Activated T-cell treated with anti-CD3 and anti-CD28 coated beads, Interleukin-2, amount 50 U/mL, for 48 hours (primary cell): Measurements from ENCODE around the gene TRABD2B.

Experiments used
- DNase-seq, 2 experiments: peaks; one replicate each; pipeline ENCODE4 v3.0.0-alpha.2; 2020

Gene TRABD2B

DNA sequence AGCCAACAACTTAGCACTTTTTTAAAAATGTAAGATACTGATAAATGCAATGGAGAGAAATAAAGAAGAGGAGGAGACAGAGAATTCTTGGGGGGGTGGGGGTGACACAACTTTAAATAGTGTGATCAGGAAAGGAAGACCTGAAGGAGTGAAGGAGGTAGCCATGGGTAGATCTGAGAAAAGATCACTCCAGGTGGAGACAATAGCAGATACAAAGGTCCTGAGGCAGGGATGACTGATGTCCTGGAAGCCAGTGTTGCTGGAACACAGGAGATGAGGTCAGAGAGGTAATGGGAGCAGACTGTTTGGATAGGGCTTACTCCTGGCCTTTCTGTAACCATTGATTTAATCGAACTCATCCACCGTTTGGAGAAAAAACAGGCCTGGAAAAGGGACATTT, 24.6 kb upstream of the TRABD2B start:
- no peak for DNase-seq

DNA sequence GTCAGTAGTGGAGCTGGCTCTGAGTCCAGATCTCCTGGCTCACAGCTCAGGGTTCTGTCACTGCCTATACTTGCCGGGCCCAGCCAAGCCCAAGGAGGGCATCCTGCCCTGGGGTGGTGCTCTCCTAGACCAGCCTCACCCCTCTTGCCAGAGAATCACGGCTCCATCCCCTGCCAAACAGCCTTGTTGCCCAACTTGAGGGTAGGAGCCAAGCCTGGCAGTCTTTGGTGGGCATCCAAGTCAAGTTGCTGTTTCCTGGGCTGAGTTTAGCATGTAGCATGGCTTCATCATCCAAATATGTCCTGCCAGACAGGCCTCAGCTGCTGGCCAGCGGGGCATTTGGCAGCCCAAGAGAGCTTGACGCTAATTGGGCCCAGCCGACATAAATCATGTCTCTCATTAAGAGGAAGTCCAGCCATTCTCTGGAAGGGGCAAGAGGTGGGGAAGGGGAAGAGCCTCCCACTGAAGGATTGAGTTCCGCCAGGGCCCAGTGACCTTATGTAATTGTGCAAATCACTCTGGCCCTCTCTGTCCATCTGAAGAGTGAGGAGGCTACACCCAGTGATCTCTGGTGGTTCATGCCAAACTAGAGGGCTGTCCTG, 22.6 kb upstream of the TRABD2B start:
- no peak for DNase-seq

DNA sequence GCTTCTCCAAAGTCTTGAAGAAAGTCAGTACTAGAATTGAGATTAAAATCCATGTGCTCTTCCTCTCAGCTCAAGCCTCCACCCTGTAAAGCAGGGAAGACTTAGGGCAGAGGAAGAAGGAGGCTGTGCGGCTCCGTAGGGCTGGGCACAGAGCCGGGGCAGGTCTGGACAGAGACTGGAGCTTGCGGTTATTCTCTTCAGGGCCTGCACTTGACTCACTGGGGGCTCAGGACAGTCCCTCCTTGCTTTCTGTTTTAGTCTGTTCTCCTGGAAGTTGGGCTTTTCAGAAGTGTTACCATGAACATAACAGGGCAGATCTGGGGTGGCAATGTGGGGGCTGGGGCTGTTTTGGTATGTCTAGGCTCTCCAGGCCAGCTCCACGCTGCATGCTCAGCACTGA, 21.6 kb upstream of the TRABD2B start:
- no peak for DNase-seq

- no peak for DNase-seq
These were observed 20.5 kb upstream of the TRABD2B start for GRCh38 chr1:48017716-48018115.

GRCh38 chr1:48016515-48016914, 19.3 kb upstream of the TRABD2B start:
- no peak for DNase-seq

DNA sequence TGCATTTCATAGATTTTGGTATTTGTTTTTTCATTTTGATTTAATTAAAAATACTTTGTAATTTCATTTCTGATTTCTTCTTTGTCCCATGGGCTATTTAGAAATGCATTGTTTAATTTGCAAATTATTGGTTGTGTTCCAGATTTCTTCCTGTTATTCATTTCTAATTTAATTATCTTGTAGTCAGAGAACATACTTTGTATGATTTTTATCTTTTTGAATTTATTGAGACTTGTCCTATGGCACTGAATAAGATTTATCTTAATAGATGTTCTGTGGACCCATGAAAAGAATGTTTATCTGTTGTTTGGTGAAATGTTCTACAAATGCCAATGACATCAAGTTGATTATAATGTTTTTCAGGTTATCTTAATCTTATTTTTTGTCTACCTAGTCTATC, 16.1 kb upstream of the TRABD2B start:
- DNase-seq, result no peak

DNA sequence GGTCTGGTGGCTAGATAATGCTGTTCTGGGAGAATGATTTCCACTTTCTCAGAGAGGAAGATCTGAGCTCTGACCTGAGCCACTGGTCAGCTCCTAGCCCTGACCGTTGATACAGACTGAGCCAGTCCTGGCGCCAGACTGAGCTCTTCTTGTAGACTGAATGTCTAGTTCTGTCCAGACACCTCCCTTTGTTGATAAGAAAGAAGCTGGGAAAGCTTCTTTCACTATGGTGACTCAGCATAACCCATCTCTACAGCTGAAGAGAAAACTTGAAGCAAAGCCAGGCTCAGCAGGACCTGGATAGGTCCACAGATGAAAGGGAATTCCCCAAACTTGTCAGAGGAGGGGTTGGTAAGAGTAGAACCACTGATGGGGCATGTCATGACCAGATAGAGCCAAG, 9.9 kb upstream of the TRABD2B start:
- DNase-seq, result no peak

DNA sequence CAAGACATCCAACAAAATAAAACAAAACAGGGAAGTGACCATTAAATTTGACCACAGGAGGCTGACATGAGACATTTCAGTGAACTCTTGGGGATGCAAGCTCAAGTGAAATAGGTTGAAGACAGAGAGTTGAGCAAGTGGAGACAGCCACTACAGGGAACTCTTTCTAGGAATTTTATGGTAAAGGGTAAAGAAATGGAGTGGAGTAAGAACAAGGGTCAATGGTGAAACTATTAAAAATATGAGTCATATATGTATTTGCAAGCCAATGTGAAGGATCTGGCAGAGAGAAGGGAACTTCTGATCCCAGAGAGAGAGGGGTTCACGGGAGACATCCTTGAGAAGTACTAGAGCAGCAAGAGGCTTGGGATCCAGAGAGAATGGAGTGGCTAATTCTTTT, 9.1 kb upstream of the TRABD2B start:
- DNase-seq, result no peak

DNA sequence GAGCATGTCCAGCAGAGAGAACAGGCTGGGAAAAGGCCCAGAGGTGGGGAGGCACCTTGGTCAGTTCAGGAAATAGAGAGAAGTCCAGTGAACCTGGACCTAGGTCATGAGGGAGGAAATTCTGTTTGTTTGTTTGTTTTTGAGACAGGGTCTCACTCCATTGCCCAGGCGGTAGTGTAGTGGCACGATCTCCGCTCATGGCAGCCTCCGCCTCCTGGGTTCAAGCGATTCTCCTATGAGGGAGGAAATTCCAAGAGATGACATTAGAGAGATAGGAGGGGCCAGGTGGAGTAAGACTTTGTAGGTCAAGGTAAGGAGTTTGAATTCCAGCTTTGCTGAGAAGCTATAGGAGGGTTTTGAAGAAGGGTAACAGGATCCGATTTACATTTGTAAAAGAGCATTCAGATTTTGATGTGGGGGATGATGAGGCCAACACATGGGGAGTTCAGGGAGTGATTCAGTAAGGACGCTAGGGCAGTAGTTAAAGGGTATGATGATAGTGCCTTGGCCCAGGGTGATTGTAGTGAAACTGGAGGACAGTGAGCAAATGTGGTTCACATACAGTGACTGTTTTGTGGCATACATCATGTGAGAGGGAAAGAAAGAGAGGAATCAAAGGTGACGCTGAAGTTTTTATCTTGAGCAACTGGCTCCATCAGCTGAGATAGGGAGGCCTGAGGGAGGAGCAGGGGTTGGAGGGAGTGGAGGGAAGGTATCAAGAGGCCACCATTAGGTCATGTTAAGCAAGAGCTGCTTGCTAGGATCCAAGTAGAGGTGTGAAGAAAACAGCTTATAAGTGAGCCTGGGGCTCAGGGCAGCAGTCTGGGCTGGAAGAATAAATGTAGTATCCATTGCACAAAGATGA, 8.3 kb upstream of the TRABD2B start:
- DNase-seq, result no peak

GRCh38 chr1:48003741-48004531, 6.8 kb upstream of the TRABD2B start:
- no peak for DNase-seq

- no peak for DNase-seq
These were observed 5.0 kb upstream of the TRABD2B start for GRCh38 chr1:48002142-48002541.

DNA sequence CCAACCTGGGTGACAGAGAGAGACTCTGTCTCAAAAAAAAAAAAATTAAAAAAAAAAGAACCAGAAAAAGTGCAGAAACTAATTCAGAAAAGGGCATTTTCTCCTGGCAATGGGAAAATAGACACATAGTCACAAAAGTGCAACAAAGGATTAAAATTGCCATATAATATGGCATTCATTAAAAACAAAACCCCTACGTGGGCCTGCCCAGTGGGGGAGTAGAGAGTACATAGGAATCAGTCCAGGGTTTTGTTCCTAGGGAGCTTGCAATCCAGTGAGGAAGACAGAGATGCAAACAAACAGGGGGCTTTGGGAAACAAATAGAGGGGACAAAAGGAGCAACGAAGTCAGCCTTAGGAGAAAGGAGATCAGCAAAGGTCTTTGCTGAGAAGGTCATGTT, 4.5 kb upstream of the TRABD2B start:
- no peak for DNase-seq

DNA sequence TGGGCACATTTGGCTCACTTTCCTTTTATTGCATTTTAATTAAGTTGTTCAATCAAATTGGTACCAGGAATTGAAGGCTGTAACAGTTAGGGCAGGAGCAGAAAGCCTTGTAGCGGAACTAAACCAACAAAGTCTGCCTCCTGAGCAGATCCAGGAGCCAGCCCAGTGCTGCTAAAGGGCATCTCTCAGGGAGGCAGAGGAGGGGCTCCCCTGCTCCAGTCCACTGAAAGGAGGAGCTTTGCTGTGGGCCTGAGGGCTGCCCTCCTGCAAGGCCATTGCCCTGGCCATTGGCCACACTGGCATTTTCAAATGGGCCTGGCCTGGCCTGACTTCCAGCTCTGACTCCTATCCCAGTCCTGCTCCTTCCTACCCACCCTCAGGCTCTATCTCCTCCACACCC, 3.7 kb upstream of the TRABD2B start:
- no peak for DNase-seq

GRCh38 chr1:47999097-47999496, 1.9 kb upstream of the TRABD2B start:
- no peak for DNase-seq

DNA sequence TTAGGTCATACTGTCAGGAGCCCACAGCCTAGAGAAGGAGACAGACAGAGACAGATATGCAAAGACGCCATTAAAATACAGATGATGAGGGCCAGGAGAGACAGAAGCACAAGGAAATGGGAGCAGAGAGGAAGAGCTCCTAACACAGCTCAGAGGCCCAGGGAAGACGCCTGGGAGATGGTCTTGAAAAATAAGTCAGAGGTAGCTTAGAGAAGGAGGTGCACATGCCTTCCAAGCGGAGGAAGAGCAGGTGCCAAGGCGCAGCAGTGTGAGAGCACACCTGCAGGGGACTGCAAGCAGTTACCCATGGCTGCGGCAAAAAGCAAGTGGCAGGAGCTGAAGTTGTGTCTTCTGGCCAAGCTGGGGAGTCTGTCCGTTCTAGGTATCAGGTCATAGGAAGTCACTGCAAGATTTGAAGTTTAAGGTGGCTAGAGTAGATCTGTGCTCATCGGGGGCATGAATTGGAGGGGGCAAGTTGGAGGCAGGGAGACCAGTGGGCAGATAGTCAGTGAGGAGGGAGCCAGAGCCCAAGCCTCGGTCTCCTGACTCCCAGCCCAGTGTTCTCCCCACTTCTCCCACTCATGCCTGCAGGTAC, 1.3 kb upstream of the TRABD2B start:
- no peak for DNase-seq

GRCh38 chr1:47996406-47997226, 569 bp downstream of the TRABD2B start:
- no peak for DNase-seq

GRCh38 chr1:47996060-47996405, 1.2 kb downstream of the TRABD2B start:
- DNase-seq, result no peak

- no peak for DNase-seq
These were observed 1.7 kb downstream of the TRABD2B start for GRCh38 chr1:47995306-47996050.

DNA sequence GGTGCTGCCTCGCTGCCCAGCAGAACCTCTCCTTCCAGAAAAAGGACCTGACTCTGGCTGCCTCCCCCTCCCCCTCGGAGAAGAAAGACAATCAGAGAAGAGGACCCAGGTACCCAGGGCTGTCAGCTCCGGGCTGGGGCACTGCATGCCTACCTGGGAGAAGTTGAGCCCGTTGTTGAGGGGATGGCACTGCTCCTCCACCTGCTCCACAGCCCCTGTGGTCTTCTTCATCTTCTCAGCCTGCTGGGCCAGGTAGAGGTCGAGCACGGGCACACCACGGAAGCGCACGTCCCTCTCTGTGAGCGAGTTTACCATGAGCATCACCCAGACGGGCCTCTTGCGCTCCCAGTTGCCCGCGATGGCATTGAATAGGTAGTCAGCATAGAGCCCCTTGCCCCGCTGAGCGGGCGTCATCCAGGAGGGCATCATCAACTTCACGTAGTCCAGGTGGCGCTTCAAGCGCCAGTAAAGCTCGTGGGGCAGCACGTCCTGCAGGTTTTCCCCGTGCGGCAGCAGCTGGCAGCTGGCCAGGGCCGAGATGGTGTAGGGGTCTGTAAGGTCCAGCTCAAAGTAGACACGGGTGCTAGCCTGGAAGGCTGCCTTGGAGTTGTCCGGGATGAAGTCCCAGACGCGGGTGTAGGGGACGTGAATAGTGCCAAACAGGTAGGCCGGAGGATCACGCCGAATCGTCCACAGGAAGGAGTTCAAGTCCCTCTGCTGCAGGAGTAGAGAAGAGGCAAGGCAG, 3.1 kb downstream of the TRABD2B start:
- no peak for DNase-seq

GRCh38 chr1:47993416-47993740, 3.8 kb downstream of the TRABD2B start:
- no peak for DNase-seq

DNA sequence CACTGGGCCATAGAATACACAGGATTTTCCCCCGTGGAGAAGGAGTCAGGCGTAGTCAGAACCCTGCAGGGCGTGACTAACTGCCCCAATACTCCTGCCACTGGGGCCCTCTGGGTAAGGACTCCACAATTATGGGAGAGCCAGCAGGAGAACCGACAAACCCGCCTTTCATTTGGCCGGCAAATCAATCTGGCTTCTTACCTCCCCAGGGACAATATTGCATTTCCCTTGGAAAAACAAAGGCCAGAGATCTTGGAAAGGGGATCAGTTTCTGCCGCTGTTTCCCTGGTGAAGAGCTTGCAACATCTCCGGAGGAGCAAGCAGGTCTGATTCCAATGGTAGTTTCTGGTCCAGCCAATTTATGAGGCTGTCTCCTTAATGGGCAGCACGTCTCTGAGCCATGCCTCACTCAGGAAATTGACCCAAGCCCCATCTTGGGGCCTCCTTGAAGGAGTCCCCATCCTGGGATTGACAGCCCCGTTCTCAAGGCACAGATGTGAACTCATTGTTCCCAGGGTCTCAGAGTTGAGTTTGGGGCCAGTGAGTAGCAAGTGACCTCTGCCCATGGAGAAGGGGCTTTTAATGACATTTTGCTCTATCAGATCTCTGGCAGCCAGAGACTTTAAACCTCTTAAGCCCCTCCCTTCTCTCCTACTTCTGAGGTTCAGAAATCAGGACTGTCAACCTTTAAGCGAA, 4.3 kb downstream of the TRABD2B start:
- no peak for DNase-seq
